Upper lobe of left lung (tissue), 6 donors: ENCODE data around the gene UNC80. TPM values are rescaled to one million over a fixed set of nuclear protein-coding genes. Genes with fewer than 3 reads are reported as not detected.

Source experiments
- ATAC-seq, 2 donors: fragments of 200-7000 bp; cut with Tn5 transposase; one replicate each; pipeline ENCODE4 v1.9.1; 2022; ENCODE audit warnings: mild to moderate bottlenecking in 2 of 2, moderate library complexity in 2 of 2; ENCODE audit not compliant: low FRiP score in 2 of 2
- DNase-seq, 2 donors: peaks; one replicate each; pipeline ENCODE4 v3.0.0-alpha.2; 2019 to 2020
- H3K27ac ChIP-seq, 4 donors: fragments of 200-600 bp; sonication (generic); one replicate each; pipeline ENCODE4 v1.5.1; 2016 to 2019
- H3K27me3 ChIP-seq, 4 donors: fragments of 200-600 bp; sonication (generic); one replicate each; pipeline ENCODE4 v1.5.1; 2017 to 2019
- H3K36me3 ChIP-seq, 4 donors: fragments of 200-600 bp; sonication (generic); one replicate each; pipeline ENCODE4 v1.5.1; 2016 to 2019
- H3K4me1 ChIP-seq, 4 donors: fragments of 200-600 bp; sonication (generic); one replicate each; pipeline ENCODE4 v1.5.1; 2018 to 2019
- H3K4me3 ChIP-seq, 4 donors: fragments of 200-600 bp; sonication (generic); one replicate each; pipeline ENCODE4 v1.5.1; 2017 to 2019; ENCODE audit warnings: mild to moderate bottlenecking in 2 of 4, moderate library complexity in 1 of 4
- H3K9me3 ChIP-seq, 4 donors: fragments of 200-600 bp; sonication (generic); one replicate each; pipeline ENCODE4 v1.5.1; 2018 to 2019
- EP300 ChIP-seq, 4 donors: sonication (generic); formaldehyde crosslinking; IDR thresholded peaks; one replicate each; pipeline ENCODE4 v1.5.1; 2017; ENCODE audit warnings: antibody characterized with exemption in 4 of 4, control low read depth in 2 of 4
- POLR2A ChIP-seq, 4 donors: fragments of 450-650 bp; IDR thresholded peaks; one replicate each; pipeline ENCODE4 v1.5.1; 2016 to 2017; ENCODE audit warnings: antibody characterized with exemption in 4 of 4, mild to moderate bottlenecking in 2 of 4
- POLR2AphosphoS5 ChIP-seq, 2 donors: sonication (generic); formaldehyde crosslinking; IDR thresholded peaks; one replicate each; pipeline ENCODE4 v1.5.1; 2017; ENCODE audit warnings: antibody characterized with exemption in 2 of 2
- WGBS, 2 donors: methylation state at CpG; one replicate each; pipeline ENCODE4 v1.1.5; 2017 to 2018; 5-methylcytosine and 5-hydroxymethylcytosine counted together
- total RNA-seq, 6 donors: library from RNA; depleted of rRNA in 4 of 6; stranded (reverse); fragments of >200 nt in 4 of 6; gene quantifications; one replicate each; pipeline versions ENCODE4 v1.1.0 to v1.2.1, GENCODE V29; 2016 to 2021
- TF ChIP-seq, protein P1 (sequence below), 6 experiments: fragments of 450-650 bp in 4 of 6; fragments of 200-600 bp in 2 of 6; sonication (generic) in 2 of 6; IDR thresholded peaks; one replicate each; pipeline ENCODE4 v1.5.1; 2016 to 2019; ENCODE audit warnings: antibody characterized with exemption in 6 of 6
- donor health status: DM: no; HTN: no; CAD: no; lungs with moderate emphysema.
- donor health status: DM: no; HTN: yes; CAD: no; lungs with severe emphysema.

Gene UNC80
- total RNA-seq, 6 donors from 2014 or later, result under 0.01 to 0.39 (median 0.13) TPM; not detected in 1

DNA sequence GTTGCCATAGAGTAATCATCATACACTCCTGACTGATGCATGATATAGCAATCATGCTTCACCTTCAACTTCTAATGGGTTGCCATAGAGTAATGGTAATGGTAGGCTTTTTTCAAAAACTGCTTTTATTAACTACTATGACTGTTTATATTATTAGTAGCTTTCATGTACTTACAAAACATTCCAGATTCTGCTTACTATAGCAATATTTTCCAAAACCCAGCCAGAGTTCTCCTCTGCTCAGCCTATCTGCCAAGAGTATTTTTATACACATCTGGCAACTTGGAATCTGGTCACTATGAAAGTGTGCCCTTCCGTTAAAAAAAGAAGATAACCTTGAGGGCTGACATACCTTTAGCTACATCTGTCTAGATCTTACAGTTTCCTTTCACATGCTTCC, 5.0 kb upstream of the UNC80 start:
- H3K4me3 ChIP-seq, result no peak overlapping the region
- DNase-seq (no peak), ATAC-seq (no peak)
- peaks cover 0 to 4% (median under 1%) of the 10 kb centered on the region in 4 donors for H3K27me3 ChIP-seq
- WGBS, 2 donors, result 77 to 91% methylated on average over 1 of the region's 1 CpG
- H3K4me1 ChIP-seq, result peaks cover 0 to 4% (median 3%) of the 10 kb centered on the region in 4 donors
- H3K27ac ChIP-seq, result no peak overlapping the region
- no peaks in the 10 kb centered on the region for H3K9me3 ChIP-seq
- no peaks in the 10 kb centered on the region for H3K36me3 ChIP-seq
- TF ChIP-seq EP300 (IDR thresholded peaks at IDR 0.05) (no peak), POLR2A (IDR thresholded peaks at IDR 0.05) (no peak), POLR2AphosphoS5 (IDR thresholded peaks at IDR 0.05) (no peak)
- TF ChIP-seq, protein P1, sequence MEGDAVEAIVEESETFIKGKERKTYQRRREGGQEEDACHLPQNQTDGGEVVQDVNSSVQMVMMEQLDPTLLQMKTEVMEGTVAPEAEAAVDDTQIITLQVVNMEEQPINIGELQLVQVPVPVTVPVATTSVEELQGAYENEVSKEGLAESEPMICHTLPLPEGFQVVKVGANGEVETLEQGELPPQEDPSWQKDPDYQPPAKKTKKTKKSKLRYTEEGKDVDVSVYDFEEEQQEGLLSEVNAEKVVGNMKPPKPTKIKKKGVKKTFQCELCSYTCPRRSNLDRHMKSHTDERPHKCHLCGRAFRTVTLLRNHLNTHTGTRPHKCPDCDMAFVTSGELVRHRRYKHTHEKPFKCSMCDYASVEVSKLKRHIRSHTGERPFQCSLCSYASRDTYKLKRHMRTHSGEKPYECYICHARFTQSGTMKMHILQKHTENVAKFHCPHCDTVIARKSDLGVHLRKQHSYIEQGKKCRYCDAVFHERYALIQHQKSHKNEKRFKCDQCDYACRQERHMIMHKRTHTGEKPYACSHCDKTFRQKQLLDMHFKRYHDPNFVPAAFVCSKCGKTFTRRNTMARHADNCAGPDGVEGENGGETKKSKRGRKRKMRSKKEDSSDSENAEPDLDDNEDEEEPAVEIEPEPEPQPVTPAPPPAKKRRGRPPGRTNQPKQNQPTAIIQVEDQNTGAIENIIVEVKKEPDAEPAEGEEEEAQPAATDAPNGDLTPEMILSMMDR (IDR thresholded peaks at IDR 0.05), result no peak

DNA sequence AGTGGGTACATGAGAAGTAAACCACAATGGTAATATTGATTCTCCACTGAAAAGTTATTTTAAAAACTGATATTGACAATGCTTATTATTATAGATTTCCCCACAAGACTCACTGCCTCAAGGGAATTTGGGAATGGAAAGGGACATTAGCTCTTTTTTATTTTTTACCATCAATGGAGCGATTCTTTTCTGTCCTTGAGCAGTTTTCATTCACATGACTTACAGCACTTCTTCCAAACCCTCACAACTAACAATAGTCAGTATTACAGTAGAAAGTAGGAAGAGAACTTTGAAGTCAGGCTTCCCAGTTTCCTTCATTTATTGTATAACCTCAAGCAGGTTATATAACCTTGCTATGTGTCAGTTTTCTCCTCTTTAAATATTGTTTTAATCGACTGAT, 4.3 kb upstream of the UNC80 start:
- Histone ChIP-seq H3K4me1 (peaks cover 0 to 10% (median 6%) of the 10 kb centered on the region in 4 donors), H3K36me3 (no peaks in the 10 kb centered on the region), H3K4me3 (no peak overlapping the region), H3K27ac (no peak overlapping the region), H3K27me3 (peaks cover 0 to 10% (median 4%) of the 10 kb centered on the region in 4 donors), H3K9me3 (no peaks in the 10 kb centered on the region)
- DNase-seq (no peak), ATAC-seq (no peak)
- WGBS, 2 donors, result 61 to 66% methylated on average over 2 of the region's 2 CpGs
- TF ChIP-seq POLR2A (IDR thresholded peaks at IDR 0.05), result no peak
- TF ChIP-seq POLR2AphosphoS5 (IDR thresholded peaks at IDR 0.05), result no peak
- TF ChIP-seq, protein P1 (IDR thresholded peaks at IDR 0.05), result no peak
- no peak for TF ChIP-seq EP300 (IDR thresholded peaks at IDR 0.05)

DNA sequence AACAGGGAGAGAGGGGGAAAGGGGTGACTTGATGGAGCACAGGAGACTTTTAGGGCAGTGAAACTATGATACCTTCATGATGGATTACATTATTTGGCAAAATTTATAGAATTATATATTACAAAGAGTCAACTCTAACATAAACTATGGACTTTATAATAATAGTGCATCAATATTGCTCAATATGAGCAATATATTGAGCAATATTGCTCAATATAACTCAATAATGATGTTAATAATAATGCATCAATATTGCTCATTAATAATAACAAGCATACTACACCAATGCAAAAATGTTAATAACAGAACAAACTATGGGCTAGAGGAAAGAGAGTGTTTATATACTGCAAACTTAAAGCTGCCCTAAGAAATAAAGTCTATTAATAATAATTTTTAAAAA, 3.1 kb upstream of the UNC80 start:
- Histone ChIP-seq H3K9me3 (no peaks in the 10 kb centered on the region), H3K36me3 (no peaks in the 10 kb centered on the region), H3K27ac (no peak overlapping the region), H3K4me1 (peaks cover 0 to 10% (median 6%) of the 10 kb centered on the region in 4 donors), H3K4me3 (no peak overlapping the region), H3K27me3 (peaks cover 0 to 10% (median 4%) of the 10 kb centered on the region in 4 donors)
- no peak for TF ChIP-seq EP300 (IDR thresholded peaks at IDR 0.05)
- no peak for TF ChIP-seq POLR2A (IDR thresholded peaks at IDR 0.05)
- no peak for TF ChIP-seq POLR2AphosphoS5 (IDR thresholded peaks at IDR 0.05)
- DNase-seq (no peak), ATAC-seq (no peak)

DNA sequence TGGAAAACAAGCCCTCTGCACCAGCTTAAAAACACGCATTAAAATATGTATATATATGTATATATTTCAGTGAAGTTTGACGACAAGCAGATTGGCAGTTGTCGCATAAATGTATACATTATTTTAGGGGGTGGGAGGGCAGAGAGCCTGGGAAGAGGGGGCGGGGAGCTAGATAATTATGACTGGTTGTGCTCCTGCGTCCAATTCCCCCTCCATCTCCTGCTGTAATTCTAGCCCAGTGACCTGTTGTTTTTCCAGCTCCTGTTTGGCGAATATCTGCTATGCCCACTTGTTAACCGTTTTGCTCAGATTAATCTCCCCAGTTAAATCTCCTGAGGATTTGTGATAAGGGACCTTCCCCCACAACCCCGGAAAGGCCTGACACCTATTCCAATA, 656 bp downstream of the UNC80 start:
- Histone ChIP-seq H3K36me3 (no peaks in the 10 kb centered on the region), H3K4me1 (peaks cover 0 to 10% (median 6%) of the 10 kb centered on the region in 4 donors), H3K4me3 (no peak overlapping the region), H3K27ac (no peak overlapping the region), H3K27me3 (peaks cover 0 to 10% (median 4%) of the 10 kb centered on the region in 4 donors), H3K9me3 (no peaks in the 10 kb centered on the region)
- no peak for ATAC-seq
- TF ChIP-seq POLR2AphosphoS5 (IDR thresholded peaks at IDR 0.05) (no peak), EP300 (IDR thresholded peaks at IDR 0.05) (no peak), POLR2A (IDR thresholded peaks at IDR 0.05) (no peak)
- TF ChIP-seq, protein P1 (IDR thresholded peaks at IDR 0.05), result no peak
- no peak for DNase-seq
- 11 to 19% methylated on average over 8 of the region's 8 CpGs for WGBS, 2 donors

DNA sequence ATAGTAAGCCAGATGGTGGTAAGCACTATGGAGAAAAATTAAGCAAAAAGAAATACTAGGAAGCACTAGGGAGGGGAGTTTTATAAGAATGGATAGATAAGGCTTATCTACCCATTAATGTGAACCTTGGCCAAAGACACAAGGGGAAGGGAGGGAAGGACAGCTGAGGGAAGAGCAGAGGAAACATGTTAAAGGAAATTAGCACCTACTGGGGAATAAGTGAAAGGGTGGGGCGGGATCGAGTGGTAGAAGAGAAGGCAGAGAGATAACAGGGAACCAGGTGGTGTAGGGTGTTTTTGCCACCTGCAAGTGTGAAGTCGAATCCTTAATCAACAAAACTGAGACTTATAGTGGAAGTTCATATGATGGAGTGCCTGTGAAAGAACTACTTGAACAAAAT, 1.7 kb downstream of the UNC80 start:
- H3K4me1 ChIP-seq, result peaks cover 0 to 10% (median 6%) of the 10 kb centered on the region in 4 donors
- H3K27ac ChIP-seq, result no peak overlapping the region
- ATAC-seq (no peak), DNase-seq (no peak)
- H3K27me3 ChIP-seq, result peaks cover 0 to 10% (median 4%) of the 10 kb centered on the region in 4 donors
- no peaks in the 10 kb centered on the region for H3K9me3 ChIP-seq
- no peaks in the 10 kb centered on the region for H3K36me3 ChIP-seq
- H3K4me3 ChIP-seq, result no peak overlapping the region
- 16 to 26% methylated on average over 3 of the region's 3 CpGs for WGBS, 2 donors
- TF ChIP-seq EP300 (IDR thresholded peaks at IDR 0.05) (no peak), POLR2AphosphoS5 (IDR thresholded peaks at IDR 0.05) (no peak)
- TF ChIP-seq, protein P1 (IDR thresholded peaks at IDR 0.05), result no peak
